ENCODE measurements around the gene CPNE6.

- TF ChIP-seq, protein P1, sequence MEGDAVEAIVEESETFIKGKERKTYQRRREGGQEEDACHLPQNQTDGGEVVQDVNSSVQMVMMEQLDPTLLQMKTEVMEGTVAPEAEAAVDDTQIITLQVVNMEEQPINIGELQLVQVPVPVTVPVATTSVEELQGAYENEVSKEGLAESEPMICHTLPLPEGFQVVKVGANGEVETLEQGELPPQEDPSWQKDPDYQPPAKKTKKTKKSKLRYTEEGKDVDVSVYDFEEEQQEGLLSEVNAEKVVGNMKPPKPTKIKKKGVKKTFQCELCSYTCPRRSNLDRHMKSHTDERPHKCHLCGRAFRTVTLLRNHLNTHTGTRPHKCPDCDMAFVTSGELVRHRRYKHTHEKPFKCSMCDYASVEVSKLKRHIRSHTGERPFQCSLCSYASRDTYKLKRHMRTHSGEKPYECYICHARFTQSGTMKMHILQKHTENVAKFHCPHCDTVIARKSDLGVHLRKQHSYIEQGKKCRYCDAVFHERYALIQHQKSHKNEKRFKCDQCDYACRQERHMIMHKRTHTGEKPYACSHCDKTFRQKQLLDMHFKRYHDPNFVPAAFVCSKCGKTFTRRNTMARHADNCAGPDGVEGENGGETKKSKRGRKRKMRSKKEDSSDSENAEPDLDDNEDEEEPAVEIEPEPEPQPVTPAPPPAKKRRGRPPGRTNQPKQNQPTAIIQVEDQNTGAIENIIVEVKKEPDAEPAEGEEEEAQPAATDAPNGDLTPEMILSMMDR (IDR thresholded peaks at IDR 0.05; ENCODE audit: insufficient read depth, low read length, poor library complexity, severe bottlenecking), result no peak
- no peak for TF ChIP-seq EZH2phosphoT487 (conservative IDR thresholded peaks at IDR 0.05; ENCODE audit: low read length)
These were observed 10.9 kb upstream of the CPNE6 start for GRCh38 chr14:24060443-24060842.
